SK-N-SH (cell line): Measurements from ENCODE around the gene DCLK1. TPM values are rescaled to one million over a fixed set of nuclear protein-coding genes. Genes with fewer than 3 reads are reported as not detected.

Source experiments
- CTCF ChIA-PET: fragments of 300-600, 350-600 bp; formaldehyde crosslinking; extraction: SDS; loops from one replicate; lab custom pipeline; 2021; lab: Yijun Ruan, JAX
- POLR2A ChIA-PET: fragments of 350-600 bp; sonication (Branson Sonifier 250); formaldehyde crosslinking; extraction: SDS; loops from one replicate; lab custom pipeline; 2020; ENCODE audit warnings: antibody characterized with exemption, inconsistent platforms; lab: Yijun Ruan, JAX
- DNase-seq: peaks from one replicate; pipeline ENCODE4 v3.0.0; 2012
- H2AFZ ChIP-seq: fragments of 200-600 bp; sonication (generic); 2 replicates; pipeline ENCODE4 v1.8.1; 2016; ENCODE audit warnings: antibody characterized with exemption, mild to moderate bottlenecking, low read depth
- H3F3A ChIP-seq: fragments of 200-600 bp; sonication (generic); replicated peaks from 2 replicates; pipeline ENCODE3; 2016; ENCODE audit warnings: antibody characterized with exemption, mild to moderate bottlenecking; ENCODE audit not compliant: insufficient read depth
- H3K27ac ChIP-seq, 2 experiments: fragments of 200-500 bp in 1 of 2; fragments of 200-600 bp in 1 of 2; sonication (Bioruptor generic) in 1 of 2; sonication (generic), shearing (Covaris generic) in 1 of 2; 2 replicates each; pipeline versions ENCODE4 v1.5.1 to v1.6.1; 2014 to 2016; ENCODE audit warnings: low read depth in 2 of 2, inconsistent platforms in 1 of 2, low read length in 1 of 2, mild to moderate bottlenecking in 1 of 2, mixed read lengths in 1 of 2
- H3K27me3 ChIP-seq: fragments of 200-600 bp; sonication (generic), shearing (Covaris generic); 2 replicates; pipeline ENCODE4 v1.6.1; 2016; ENCODE audit warnings: mixed run types; ENCODE audit not compliant: insufficient read depth
- H3K36me3 ChIP-seq, 2 experiments: fragments of 200-500 bp in 1 of 2; fragments of 200-600 bp in 1 of 2; sonication (Bioruptor generic) in 1 of 2; sonication (generic) in 1 of 2; replicated peaks in 1 of 2; 2 replicates each; pipeline versions ENCODE3 to v1.5.1; 2014 to 2016; ENCODE audit warnings: low read length in 1 of 2, mild to moderate bottlenecking in 1 of 2; ENCODE audit not compliant: insufficient read depth in 2 of 2, control insufficient read depth in 1 of 2
- H3K4me1 ChIP-seq, 2 experiments: fragments of 200-500 bp in 1 of 2; fragments of 200-600 bp in 1 of 2; sonication (Bioruptor generic) in 1 of 2; sonication (generic), shearing (Covaris generic) in 1 of 2; 2 replicates each; pipeline versions ENCODE4 v1.5.1 to v1.6.1; 2014 to 2016; ENCODE audit warnings: low read depth in 1 of 2, low read length in 1 of 2, mixed run types in 1 of 2; ENCODE audit not compliant: insufficient read depth in 2 of 2, control insufficient read depth in 1 of 2
- H3K4me2 ChIP-seq: fragments of 200-600 bp; sonication (generic), shearing (Covaris generic); 2 replicates; pipeline ENCODE4 v1.6.1; 2017; ENCODE audit warnings: mixed run types
- H3K4me3 ChIP-seq, 2 experiments: fragments of 200-500 bp in 1 of 2; fragments of 200-600 bp in 1 of 2; sonication (Bioruptor generic) in 1 of 2; sonication (generic), shearing (Covaris generic) in 1 of 2; 2 replicates each; pipeline versions ENCODE4 v1.5.1 to v1.8.1; 2014 to 2016; ENCODE audit warnings: low read depth in 2 of 2, inconsistent platforms in 1 of 2, low read length in 1 of 2, mild to moderate bottlenecking in 1 of 2, mixed read lengths in 1 of 2, moderate library complexity in 1 of 2
- H3K79me2 ChIP-seq: fragments of 200-600 bp; sonication (generic); 2 replicates; pipeline ENCODE4 v1.8.1; 2017; ENCODE audit warnings: mild to moderate bottlenecking; ENCODE audit not compliant: insufficient read depth
- H3K9ac ChIP-seq: fragments of 200-600 bp; sonication (generic); 2 replicates; pipeline ENCODE4 v1.6.1; 2017; ENCODE audit warnings: mixed run types
- H3K9me2 ChIP-seq: fragments of 200-600 bp; sonication (generic); 2 replicates; pipeline ENCODE4 v1.6.1; 2017; ENCODE audit warnings: mixed run types
- H3K9me3 ChIP-seq: fragments of 200-600 bp; sonication (generic); 2 replicates; pipeline ENCODE4 v1.6.1; 2017; ENCODE audit warnings: mixed run types, mild to moderate bottlenecking, moderate library complexity
- H4K20me1 ChIP-seq: fragments of 200-600 bp; sonication (generic); 2 replicates; pipeline ENCODE4 v1.6.1; 2017; ENCODE audit warnings: mild to moderate bottlenecking, mixed run types; ENCODE audit not compliant: insufficient read depth
- CHD2 ChIP-seq: fragments of 150-350 bp; IDR thresholded peaks from 2 replicates; pipeline ENCODE4 v1.6.1; 2018; ENCODE audit warnings: low read length; ENCODE audit not compliant: partially characterized antibody
- CTCF ChIP-seq: fragments of 200-600 bp; sonication (generic); IDR thresholded peaks from 2 replicates; pipeline ENCODE4 v1.6.1; 2017; ENCODE audit warnings: antibody characterized with exemption, mild to moderate bottlenecking, moderate library complexity
- ELF1 ChIP-seq: IDR thresholded peaks from 2 replicates; pipeline ENCODE4 v1.4.0; 2012
- EP300 ChIP-seq, 2 experiments: IDR thresholded peaks; 2 replicates each; pipeline versions ENCODE4 v1.4.0 to v1.6.1; 2012; ENCODE audit warnings: borderline replicate concordance in 1 of 2, low read depth in 1 of 2, low read length in 1 of 2
- FOXJ3 ChIP-seq: sonication (generic); formaldehyde crosslinking; IDR thresholded peaks from 2 replicates; pipeline ENCODE4 v1.5.1; 2020; ENCODE audit warnings: mild to moderate bottlenecking, missing genetic modification reagents
- GABPA ChIP-seq: IDR thresholded peaks from 2 replicates; pipeline ENCODE4 v1.4.0; 2012; ENCODE audit warnings: low read depth, mild to moderate bottlenecking
- GATA2 ChIP-seq: sonication (generic); formaldehyde crosslinking; IDR thresholded peaks from 2 replicates; pipeline ENCODE4 v1.5.0; 2020; ENCODE audit warnings: mild to moderate bottlenecking, missing genetic modification reagents
- MAX ChIP-seq: IDR thresholded peaks from 2 replicates; pipeline ENCODE4 v1.4.0; 2012; ENCODE audit warnings: low read depth
- MEF2A ChIP-seq: IDR thresholded peaks from 2 replicates; pipeline ENCODE4 v1.4.0; 2012; ENCODE audit warnings: low read depth, borderline replicate concordance
- MXI1 ChIP-seq: IDR thresholded peaks from 2 replicates; pipeline ENCODE4 v1.6.1; 2012; ENCODE audit warnings: mild to moderate bottlenecking, low read depth, low read length, improper control_type of control experiment
- NRF1 ChIP-seq: IDR thresholded peaks from 2 replicates; pipeline ENCODE4 v1.6.1; 2012; ENCODE audit warnings: low read depth, mild to moderate bottlenecking, low read length
- POLR2AphosphoS5 ChIP-seq: IDR thresholded peaks from 2 replicates; pipeline ENCODE4 v1.6.1; 2012; ENCODE audit warnings: low read depth, low read length
- RAD21 ChIP-seq: IDR thresholded peaks from 2 replicates; pipeline ENCODE4 v1.6.1; 2012; ENCODE audit warnings: mild to moderate bottlenecking, low read length
- RXRA ChIP-seq: IDR thresholded peaks from 2 replicates; pipeline ENCODE4 v1.4.0; 2012; ENCODE audit warnings: low read depth, mild to moderate bottlenecking, borderline replicate concordance
- SIN3A ChIP-seq: IDR thresholded peaks from 2 replicates; pipeline ENCODE4 v1.6.1; 2012; ENCODE audit warnings: low read depth, mild to moderate bottlenecking, low read length, moderate library complexity, borderline replicate concordance
- TEAD4 ChIP-seq: IDR thresholded peaks from 2 replicates; pipeline ENCODE4 v1.4.0; 2012; ENCODE audit warnings: mild to moderate bottlenecking, borderline replicate concordance; ENCODE audit not compliant: insufficient read depth
- WGBS: methylation state at CpG from one replicate; pipeline ENCODE4 v1.1.6; 2017; ENCODE audit warnings: low lambda C conversion rate; 5-methylcytosine and 5-hydroxymethylcytosine counted together
- polyA plus RNA-seq, 3 experiments: library from polyadenylated mRNA; depleted of rRNA; stranded (reverse); fragments of >200 nt; gene quantifications; 2 replicates each; pipeline ENCODE4 v1.2.3, GENCODE V29; 2012
- TF ChIP-seq, protein P1 (sequence below): IDR thresholded peaks from 2 replicates; pipeline ENCODE4 v1.6.1; 2012; ENCODE audit warnings: mild to moderate bottlenecking, low read depth, low read length, moderate library complexity
- TF ChIP-seq, protein P2 (sequence below): IDR thresholded peaks from 2 replicates; pipeline ENCODE4 v1.4.0; 2012; ENCODE audit warnings: low read depth, borderline replicate concordance

Gene DCLK1
- polyA plus RNA-seq, 1 of the 3 experiments (the other 2 are of a cell fraction) = 1.1 TPM

DNA sequence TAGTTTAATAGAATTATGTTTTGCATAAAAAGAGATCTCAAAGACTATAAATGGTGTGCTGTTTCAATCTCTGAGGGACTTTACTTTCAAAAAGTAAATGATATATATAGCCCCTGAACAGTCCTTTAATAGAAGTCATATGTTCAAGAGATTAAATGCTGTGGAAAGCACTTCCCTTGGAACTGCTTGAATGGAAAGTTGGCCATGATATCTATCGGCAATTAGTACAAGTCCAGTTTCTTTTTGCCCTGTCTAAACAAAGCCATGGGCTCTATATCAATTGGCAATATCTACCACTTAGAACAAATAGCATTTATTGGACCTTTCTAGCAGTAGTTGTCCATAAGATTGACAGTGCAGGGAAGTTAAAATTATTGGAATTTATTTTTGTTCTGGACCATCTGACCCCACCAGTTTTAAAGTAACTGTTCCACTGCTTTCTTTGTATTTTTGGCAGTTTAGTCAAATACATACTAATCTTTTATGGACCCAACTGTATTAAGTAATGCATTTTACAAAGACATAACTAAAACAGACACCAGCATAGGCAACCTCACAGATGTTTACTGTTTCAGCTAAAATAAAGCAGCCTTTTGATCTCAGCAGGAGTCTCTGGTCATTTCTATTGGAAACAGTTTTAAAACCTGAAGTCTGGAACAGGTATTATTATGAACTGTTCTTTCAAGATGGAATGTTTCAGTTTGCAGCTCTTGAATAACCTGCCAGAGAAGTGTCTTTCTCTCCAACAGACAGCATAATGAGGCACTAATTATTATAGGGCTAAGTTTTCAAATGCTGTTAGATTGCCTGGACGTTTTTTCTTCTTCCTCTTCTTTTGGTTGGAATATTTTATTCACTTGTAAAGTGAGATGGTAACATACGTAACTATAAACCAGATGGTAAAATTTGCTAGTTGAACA lies 282.6 kb downstream of the DCLK1 start:
- H3K4me2 ChIP-seq = no peak overlapping the region
- no peaks in the 10 kb centered on the region for H3K9me3 ChIP-seq
- no peak for DNase-seq
- no peaks in the 10 kb centered on the region; a peak in 1 of 4 replicates for H3K4me1 ChIP-seq
- H2AFZ ChIP-seq = no peak overlapping the region
- no peaks in the 10 kb centered on the region for H4K20me1 ChIP-seq
- no peaks in the 10 kb centered on the region for H3K79me2 ChIP-seq
- no peak for TF ChIP-seq SIN3A
- H3K27ac ChIP-seq = peak overlapping the region in 1 of 2 experiments; percentile 16; a peak in 1 of 4 replicates
- no peak overlapping the region for H3K4me3 ChIP-seq
- POLR2A ChIA-PET = no interaction called here
- H3K36me3 ChIP-seq = peaks cover 0 to 4% of the 10 kb centered on the region in 2 experiments
- 64% methylated on average over 3 of the region's 3 CpGs for WGBS
- CTCF ChIA-PET = no interaction called here
- H3K27me3 ChIP-seq = no peaks in the 10 kb centered on the region
- H3F3A ChIP-seq = no peaks in the 10 kb centered on the region
- H3K9me2 ChIP-seq = no peaks in the 10 kb centered on the region; the same call in 1 of the 2 replicates
- H3K9ac ChIP-seq = no peak overlapping the region

DNA sequence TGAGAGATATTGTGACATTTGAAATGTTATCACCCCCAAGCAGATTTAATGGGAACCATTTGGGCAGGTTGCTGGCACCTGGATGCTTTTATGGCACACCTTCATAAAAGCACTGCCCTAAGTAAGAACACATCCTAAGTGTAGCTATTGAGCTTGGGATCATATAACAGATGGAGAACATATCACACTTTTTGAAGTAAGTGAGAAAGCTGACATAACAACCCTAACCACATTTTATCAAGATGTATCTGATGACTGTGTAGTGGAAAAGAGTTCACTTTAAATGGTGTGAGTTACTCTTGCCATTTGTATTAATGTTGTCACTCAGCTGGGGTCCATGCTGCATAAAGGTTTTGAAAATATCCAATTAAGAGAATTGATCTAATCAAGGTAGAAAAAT lies 287.9 kb downstream of the DCLK1 start:
- ChIA-PET CTCF (interaction anchor here (0.8 to 0.9 kb wide), 2 partner anchors 9 to 122 kb away, joined by 3 read pairs; no protein-coding TSS in a partner anchor), POLR2A (no interaction called here)
- H3K27me3 ChIP-seq = no peaks in the 10 kb centered on the region
- H3K9ac ChIP-seq = no peak overlapping the region
- H3K79me2 ChIP-seq = no peaks in the 10 kb centered on the region
- H2AFZ ChIP-seq = no peak overlapping the region
- H3K4me3 ChIP-seq = no peak overlapping the region
- H3K36me3 ChIP-seq = peaks cover 0 to 4% of the 10 kb centered on the region in 2 experiments
- H3F3A ChIP-seq = peaks cover 5% of the 10 kb centered on the region
- H4K20me1 ChIP-seq = no peaks in the 10 kb centered on the region
- H3K9me2 ChIP-seq = no peaks in the 10 kb centered on the region
- H3K4me1 ChIP-seq = peaks cover 3 to 7% of the 10 kb centered on the region in 2 experiments; a peak in 3 of 4 replicates
- H3K27ac ChIP-seq = no peak overlapping the region
- DNase-seq = no peak
- H3K4me2 ChIP-seq = no peak overlapping the region
- no peaks in the 10 kb centered on the region for H3K9me3 ChIP-seq
- TF ChIP-seq TEAD4 (no peak), MXI1 (no peak), CHD2 (no peak), SIN3A (no peak), GATA2 (CRISPR knock-in tag) (no peak), MEF2A (no peak), RAD21 (no peak), ELF1 (no peak), EP300 (IDR thresholded peaks at IDR 0.05; ENCODE audit: borderline replicate concordance in 1 of 2, low read depth in 1 of 2, low read length in 1 of 2) (no peak), POLR2AphosphoS5 (no peak), RXRA (no peak), MAX (no peak), GABPA (no peak), FOXJ3 (CRISPR knock-in tag) (no peak), NRF1 (no peak), CTCF (no peak)
- TF ChIP-seq, protein P1, sequence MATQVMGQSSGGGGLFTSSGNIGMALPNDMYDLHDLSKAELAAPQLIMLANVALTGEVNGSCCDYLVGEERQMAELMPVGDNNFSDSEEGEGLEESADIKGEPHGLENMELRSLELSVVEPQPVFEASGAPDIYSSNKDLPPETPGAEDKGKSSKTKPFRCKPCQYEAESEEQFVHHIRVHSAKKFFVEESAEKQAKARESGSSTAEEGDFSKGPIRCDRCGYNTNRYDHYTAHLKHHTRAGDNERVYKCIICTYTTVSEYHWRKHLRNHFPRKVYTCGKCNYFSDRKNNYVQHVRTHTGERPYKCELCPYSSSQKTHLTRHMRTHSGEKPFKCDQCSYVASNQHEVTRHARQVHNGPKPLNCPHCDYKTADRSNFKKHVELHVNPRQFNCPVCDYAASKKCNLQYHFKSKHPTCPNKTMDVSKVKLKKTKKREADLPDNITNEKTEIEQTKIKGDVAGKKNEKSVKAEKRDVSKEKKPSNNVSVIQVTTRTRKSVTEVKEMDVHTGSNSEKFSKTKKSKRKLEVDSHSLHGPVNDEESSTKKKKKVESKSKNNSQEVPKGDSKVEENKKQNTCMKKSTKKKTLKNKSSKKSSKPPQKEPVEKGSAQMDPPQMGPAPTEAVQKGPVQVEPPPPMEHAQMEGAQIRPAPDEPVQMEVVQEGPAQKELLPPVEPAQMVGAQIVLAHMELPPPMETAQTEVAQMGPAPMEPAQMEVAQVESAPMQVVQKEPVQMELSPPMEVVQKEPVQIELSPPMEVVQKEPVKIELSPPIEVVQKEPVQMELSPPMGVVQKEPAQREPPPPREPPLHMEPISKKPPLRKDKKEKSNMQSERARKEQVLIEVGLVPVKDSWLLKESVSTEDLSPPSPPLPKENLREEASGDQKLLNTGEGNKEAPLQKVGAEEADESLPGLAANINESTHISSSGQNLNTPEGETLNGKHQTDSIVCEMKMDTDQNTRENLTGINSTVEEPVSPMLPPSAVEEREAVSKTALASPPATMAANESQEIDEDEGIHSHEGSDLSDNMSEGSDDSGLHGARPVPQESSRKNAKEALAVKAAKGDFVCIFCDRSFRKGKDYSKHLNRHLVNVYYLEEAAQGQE = no peak
- TF ChIP-seq, protein P2, sequence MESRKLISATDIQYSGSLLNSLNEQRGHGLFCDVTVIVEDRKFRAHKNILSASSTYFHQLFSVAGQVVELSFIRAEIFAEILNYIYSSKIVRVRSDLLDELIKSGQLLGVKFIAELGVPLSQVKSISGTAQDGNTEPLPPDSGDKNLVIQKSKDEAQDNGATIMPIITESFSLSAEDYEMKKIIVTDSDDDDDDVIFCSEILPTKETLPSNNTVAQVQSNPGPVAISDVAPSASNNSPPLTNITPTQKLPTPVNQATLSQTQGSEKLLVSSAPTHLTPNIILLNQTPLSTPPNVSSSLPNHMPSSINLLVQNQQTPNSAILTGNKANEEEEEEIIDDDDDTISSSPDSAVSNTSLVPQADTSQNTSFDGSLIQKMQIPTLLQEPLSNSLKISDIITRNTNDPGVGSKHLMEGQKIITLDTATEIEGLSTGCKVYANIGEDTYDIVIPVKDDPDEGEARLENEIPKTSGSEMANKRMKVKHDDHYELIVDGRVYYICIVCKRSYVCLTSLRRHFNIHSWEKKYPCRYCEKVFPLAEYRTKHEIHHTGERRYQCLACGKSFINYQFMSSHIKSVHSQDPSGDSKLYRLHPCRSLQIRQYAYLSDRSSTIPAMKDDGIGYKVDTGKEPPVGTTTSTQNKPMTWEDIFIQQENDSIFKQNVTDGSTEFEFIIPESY = no peak
